T-helper 9 cell (primary cell): Measurements from ENCODE around the gene C1QL1.
"Not testable (repeated sequence)": the region's sequence is repeated elsewhere in the genome, so short reads cannot be mapped to it uniquely, and the experiment has no call there.

ENCODE experiments used
- DNase-seq: peaks from one replicate; pipeline ENCODE4 v3.0.0-alpha.2; 2020

Gene C1QL1

GRCh38 chr17:44959821-44960531, 8.1 kb downstream of the C1QL1 start:
- no peak for DNase-seq

- no peak for DNase-seq
These were observed 10.8 kb downstream of the C1QL1 start for GRCh38 chr17:44956998-44957981.

- no peak for DNase-seq
These were observed 12.3 kb downstream of the C1QL1 start for GRCh38 chr17:44955674-44956425.

GRCh38 chr17:44952946-44953475, 15.1 kb downstream of the C1QL1 start:
- DNase-seq: no peak

GRCh38 chr17:44948315-44948795, 19.7 kb downstream of the C1QL1 start:
- DNase-seq: no peak

- peak; percentile 78 for DNase-seq
These were observed 20.4 kb downstream of the C1QL1 start, which contains the start of gene KIF18B for GRCh38 chr17:44947461-44948314. Gene KIF18B, minus strand, starts transcription at chr17:44947773. Its CDS starts 11,429 bp downstream, at chr17:44936344.

- not testable (repeated sequence) for DNase-seq
These were observed 22.5 kb downstream of the C1QL1 start for GRCh38 chr17:44945652-44946051.

GRCh38 chr17:44942456-44942855, 25.6 kb downstream of the C1QL1 start:
- DNase-seq: no peak

- DNase-seq: no peak
These were observed 26.3 kb downstream of the C1QL1 start for GRCh38 chr17:44941712-44942331.

GRCh38 chr17:44940768-44941167, 27.3 kb downstream of the C1QL1 start:
- DNase-seq: no peak

GRCh38 chr17:44940317-44940716, 27.8 kb downstream of the C1QL1 start:
- no peak for DNase-seq

GRCh38 chr17:44935116-44935515, 33.0 kb downstream of the C1QL1 start:
- DNase-seq: no peak

- DNase-seq: no peak
These were observed 33.4 kb downstream of the C1QL1 start for GRCh38 chr17:44934745-44935105.

- no peak for DNase-seq
These were observed 34.0 kb downstream of the C1QL1 start for GRCh38 chr17:44933824-44934744.

GRCh38 chr17:44932787-44933097, 35.4 kb downstream of the C1QL1 start:
- no peak for DNase-seq

- DNase-seq: no peak
These were observed 35.9 kb downstream of the C1QL1 start for GRCh38 chr17:44932096-44932786.

- DNase-seq: no peak
These were observed 36.7 kb downstream of the C1QL1 start for GRCh38 chr17:44931376-44931775.

GRCh38 chr17:44930667-44931066, 37.4 kb downstream of the C1QL1 start:
- no peak for DNase-seq

GRCh38 chr17:44928950-44929720, 39.0 kb downstream of the C1QL1 start:
- no peak for DNase-seq
